Neural progenitor cell (in vitro differentiated cells): Measurements from ENCODE around the gene LRRC18.

Experiments
- CTCF ChIP-seq: fragments of 200-600 bp; sonication (generic); IDR thresholded peaks from 2 replicates; pipeline ENCODE4 v1.5.1; 2017; ENCODE audit warnings: antibody characterized with exemption, mild to moderate bottlenecking
- EZH2 ChIP-seq: fragments of 200-600 bp; sonication (generic); IDR thresholded peaks from 2 replicates; pipeline ENCODE4 v1.6.1; 2017; ENCODE audit warnings: antibody characterized with exemption, mild to moderate bottlenecking, moderate library complexity
- EZH2phosphoT487 ChIP-seq: fragments of 200-600 bp; sonication (generic); IDR thresholded peaks from 2 replicates; pipeline ENCODE4 v1.6.1; 2017; ENCODE audit warnings: antibody characterized with exemption

DNA sequence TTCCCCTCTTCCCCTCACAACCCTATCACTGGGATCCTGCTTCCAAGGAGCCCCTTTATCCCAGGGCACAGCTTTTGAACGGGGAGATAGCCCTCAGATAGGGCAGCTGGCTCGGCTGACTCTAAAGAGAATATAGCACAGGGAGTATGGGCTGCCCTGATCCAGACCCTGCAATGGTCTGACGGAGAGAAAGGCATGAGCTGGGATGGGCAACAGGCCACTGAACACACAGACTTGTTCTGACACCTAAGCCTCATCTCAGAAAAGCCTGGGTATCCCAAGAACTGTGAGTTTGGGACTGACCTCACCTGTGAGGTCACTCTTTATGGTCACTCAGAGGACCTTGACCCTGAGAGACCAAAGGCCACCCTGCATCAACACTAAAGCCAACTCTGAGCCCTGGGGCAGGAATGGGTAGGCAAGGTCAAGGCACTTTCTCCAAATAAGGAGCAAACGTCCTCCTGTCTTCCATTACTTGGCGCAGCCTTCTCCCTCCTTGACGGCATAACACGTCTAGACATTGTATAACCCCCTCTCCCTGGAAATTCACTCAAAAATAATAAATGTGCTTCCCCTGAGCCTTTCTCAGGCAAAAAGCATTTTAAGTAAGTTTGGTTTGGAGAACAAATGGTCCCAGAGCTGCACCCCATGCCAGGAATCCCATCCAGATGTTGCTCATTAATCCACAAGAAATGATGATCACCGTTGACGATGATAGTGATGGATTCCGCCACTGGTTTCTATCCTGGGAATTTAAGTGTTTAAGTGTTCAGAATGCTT is 8.2 kb upstream of the LRRC18 start:
- TF ChIP-seq CTCF (no peak), EZH2 (no peak), EZH2phosphoT487 (no peak)
